WTC11 (cell line): Measurements from ENCODE around the gene MICU2.

Experiments
- CREM ChIP-seq: sonication (generic); formaldehyde crosslinking; IDR thresholded peaks from 2 replicates; pipeline ENCODE4 v1.8.1; 2022; ENCODE audit warnings: mild to moderate bottlenecking, missing genetic modification reagents, moderate library complexity
- CTCF ChIP-seq: fragments of 200-600 bp; IDR thresholded peaks from 2 replicates; pipeline ENCODE4 v1.8.0; 2022; ENCODE audit warnings: antibody characterized with exemption
- ESRRA ChIP-seq: sonication (generic); formaldehyde crosslinking; IDR thresholded peaks from 2 replicates; pipeline ENCODE4 v1.8.1; 2022; ENCODE audit warnings: mild to moderate bottlenecking, missing genetic modification reagents, borderline replicate concordance
- MAX ChIP-seq: sonication (generic); formaldehyde crosslinking; IDR thresholded peaks from 2 replicates; pipeline ENCODE4 v1.8.0; 2022; ENCODE audit warnings: mild to moderate bottlenecking, missing genetic modification reagents
- RORB ChIP-seq: fragments of 250-450 bp; sonication (Bioruptor Pico); IDR thresholded peaks from 2 replicates; pipeline ENCODE4 v1.9.0; 2021; ENCODE audit warnings: mild to moderate bottlenecking
- USF2 ChIP-seq: sonication (generic); formaldehyde crosslinking; IDR thresholded peaks from 2 replicates; pipeline ENCODE4 v1.8.1; 2023; ENCODE audit warnings: mild to moderate bottlenecking, missing genetic modification reagents, moderate library complexity
- ZNF512 ChIP-seq: sonication (generic); formaldehyde crosslinking; IDR thresholded peaks from 2 replicates; pipeline ENCODE4 v1.8.1; 2022; ENCODE audit warnings: missing genetic modification reagents, borderline replicate concordance

GRCh38 chr13:21638319-21639282, 34.6 kb upstream of the MICU2 start:
- no peak for TF ChIP-seq MAX (CRISPR knock-in tag)
- no peak for TF ChIP-seq RORB
- TF ChIP-seq CTCF = peak; percentile 70
- no peak for TF ChIP-seq ESRRA
- no peak for TF ChIP-seq CREM (CRISPR knock-in tag)
- no peak for TF ChIP-seq USF2 (CRISPR knock-in tag)
- no peak for TF ChIP-seq ZNF512
